NCI-H1048 (cell line): ENCODE results near the gene NRAP.

ENCODE experiments used
- DNase-seq: peaks from one replicate; lab custom pipeline; 2025; lab: John Stamatoyannopoulos, UW

The NRAP gene

GRCh38 chr10:113561214-113561613 lies 102.6 kb downstream of the NRAP start:
- DNase-seq = no peak

GRCh38 chr10:113560071-113560470 lies 103.8 kb downstream of the NRAP start:
- no peak for DNase-seq

- DNase-seq = no peak
These were observed 105.9 kb downstream of the NRAP start for GRCh38 chr10:113557903-113558321.

GRCh38 chr10:113557424-113557862 lies 106.4 kb downstream of the NRAP start:
- DNase-seq = no peak

GRCh38 chr10:113555751-113556150 lies 108.1 kb downstream of the NRAP start:
- DNase-seq = no peak

- DNase-seq = no peak
These were observed 108.6 kb downstream of the NRAP start for GRCh38 chr10:113555245-113555644.

- DNase-seq = no peak
These were observed 109.6 kb downstream of the NRAP start for GRCh38 chr10:113554214-113554613.

GRCh38 chr10:113553149-113553548 lies 110.7 kb downstream of the NRAP start:
- no peak for DNase-seq

GRCh38 chr10:113552701-113553100 lies 111.1 kb downstream of the NRAP start, which contains the start of gene HABP2:
TSS of gene HABP2 (plus strand) at chr10:113553053. CDS start at chr10:113553122, 69 bp downstream.
- DNase-seq = no peak

- no peak for DNase-seq
These were observed 111.8 kb downstream of the NRAP start for GRCh38 chr10:113552014-113552413.

GRCh38 chr10:113550365-113550764 lies 113.5 kb downstream of the NRAP start:
- no peak for DNase-seq

GRCh38 chr10:113549856-113550255 lies 114.0 kb downstream of the NRAP start:
- DNase-seq = no peak

GRCh38 chr10:113547426-113547825 lies 116.4 kb downstream of the NRAP start:
- no peak for DNase-seq

- DNase-seq = no peak
These were observed 119.4 kb downstream of the NRAP start for GRCh38 chr10:113544392-113544791.

- DNase-seq = no peak
These were observed 120.5 kb downstream of the NRAP start for GRCh38 chr10:113543107-113543955.

GRCh38 chr10:113541549-113541927 lies 122.3 kb downstream of the NRAP start:
- DNase-seq = no peak

GRCh38 chr10:113540845-113541548 lies 122.8 kb downstream of the NRAP start:
- no peak for DNase-seq

GRCh38 chr10:113539789-113540188 lies 124.1 kb downstream of the NRAP start:
- DNase-seq = no peak
